Neural progenitor cell (in vitro differentiated cells): ENCODE measurements around the gene PLEKHG1. TPM values are rescaled to one million over a fixed set of nuclear protein-coding genes. Genes with fewer than 3 reads are reported as not detected.

Experiments
- DNase-seq: peaks from one replicate; pipeline ENCODE4 v3.0.0-alpha.2; 2016; ENCODE audit warnings: low spot score
- H2AFZ ChIP-seq: fragments of 200-600 bp; sonication (generic); replicated peaks from 2 replicates; pipeline ENCODE4 v1.6.1; 2016; ENCODE audit warnings: antibody characterized with exemption
- H3F3A ChIP-seq: fragments of 200-600 bp; sonication (generic); 2 replicates; pipeline ENCODE4 v1.6.1; 2016; ENCODE audit warnings: antibody characterized with exemption, low read depth
- H3K27ac ChIP-seq: fragments of 200-600 bp; sonication (generic); 2 replicates; pipeline ENCODE4 v1.5.1; 2016; ENCODE audit warnings: mild to moderate bottlenecking
- H3K27me3 ChIP-seq: fragments of 200-600 bp; sonication (generic); 2 replicates; pipeline ENCODE4 v1.6.1; 2016; ENCODE audit warnings: mild to moderate bottlenecking, moderate library complexity
- H3K36me3 ChIP-seq: fragments of 200-600 bp; sonication (generic); 2 replicates; pipeline ENCODE4 v1.5.1; 2016
- H3K4me1 ChIP-seq: fragments of 200-600 bp; sonication (generic); 2 replicates; pipeline ENCODE4 v1.6.1; 2016; ENCODE audit warnings: mixed run types
- H3K4me2 ChIP-seq: fragments of 200-600 bp; sonication (generic); 2 replicates; pipeline ENCODE4 v1.6.1; 2016
- H3K4me3 ChIP-seq: fragments of 200-600 bp; sonication (generic); 2 replicates; pipeline ENCODE4 v1.5.1; 2016
- H3K79me2 ChIP-seq: fragments of 200-600 bp; sonication (generic); 2 replicates; pipeline ENCODE4 v1.6.1; 2016; ENCODE audit warnings: low read depth
- H3K9ac ChIP-seq: fragments of 200-600 bp; sonication (generic); 2 replicates; pipeline ENCODE4 v1.6.1; 2016
- H3K9me3 ChIP-seq: fragments of 200-600 bp; sonication (generic); 2 replicates; pipeline ENCODE4 v1.5.1; 2016; ENCODE audit warnings: low read depth
- H4K20me1 ChIP-seq: fragments of 200-600 bp; sonication (generic); 2 replicates; pipeline ENCODE4 v1.6.1; 2016; ENCODE audit warnings: low read depth
- H3K27ac Mint-ChIP-seq: 3 replicates; pipeline ENCODE4 v1.8.0; 2021; ENCODE audit warnings: mixed read lengths
- H3K27me3 Mint-ChIP-seq: 2 replicates; pipeline ENCODE4 v1.8.0; 2022; ENCODE audit warnings: low read depth, mild to moderate bottlenecking, inconsistent platforms, moderate library complexity, mixed read lengths; ENCODE audit not compliant: insufficient read depth
- H3K36me3 Mint-ChIP-seq: 3 replicates; pipeline ENCODE4 v1.8.0; 2021; ENCODE audit warnings: mixed read lengths
- H3K4me1 Mint-ChIP-seq: 3 replicates; pipeline ENCODE4 v1.8.0; 2021; ENCODE audit warnings: mixed read lengths
- H3K4me3 Mint-ChIP-seq: 3 replicates; pipeline ENCODE4 v1.8.0; 2021; ENCODE audit warnings: mild to moderate bottlenecking, moderate library complexity, mixed read lengths
- H3K9me3 Mint-ChIP-seq: 3 replicates; pipeline ENCODE4 v1.8.0; 2020; ENCODE audit warnings: mixed read lengths
- EZH2 ChIP-seq: fragments of 200-600 bp; sonication (generic); IDR thresholded peaks from 2 replicates; pipeline ENCODE4 v1.6.1; 2017; ENCODE audit warnings: antibody characterized with exemption, mild to moderate bottlenecking, moderate library complexity
- EZH2phosphoT487 ChIP-seq: fragments of 200-600 bp; sonication (generic); IDR thresholded peaks from 2 replicates; pipeline ENCODE4 v1.6.1; 2017; ENCODE audit warnings: antibody characterized with exemption
- total RNA-seq: library from RNA; depleted of rRNA; stranded (reverse); fragments of >200 nt; gene quantifications from 2 replicates; pipeline ENCODE4 v1.2.3, GENCODE V29; 2015; ENCODE audit warnings: low replicate concordance
- TF ChIP-seq, protein P1 (sequence below): fragments of 200-600 bp; sonication (generic); IDR thresholded peaks from 2 replicates; pipeline ENCODE4 v1.5.1; 2017; ENCODE audit warnings: antibody characterized with exemption, mild to moderate bottlenecking

PLEKHG1 gene
- total RNA-seq, 1 donor from 2014 or later: 4.7 TPM

GRCh38 chr6:150631984-150632642 is 32.4 kb downstream of the PLEKHG1 start:
- H3K4me1 ChIP-seq: no peaks in the 10 kb centered on the region
- DNase-seq: no peak
- TF ChIP-seq, protein P1, sequence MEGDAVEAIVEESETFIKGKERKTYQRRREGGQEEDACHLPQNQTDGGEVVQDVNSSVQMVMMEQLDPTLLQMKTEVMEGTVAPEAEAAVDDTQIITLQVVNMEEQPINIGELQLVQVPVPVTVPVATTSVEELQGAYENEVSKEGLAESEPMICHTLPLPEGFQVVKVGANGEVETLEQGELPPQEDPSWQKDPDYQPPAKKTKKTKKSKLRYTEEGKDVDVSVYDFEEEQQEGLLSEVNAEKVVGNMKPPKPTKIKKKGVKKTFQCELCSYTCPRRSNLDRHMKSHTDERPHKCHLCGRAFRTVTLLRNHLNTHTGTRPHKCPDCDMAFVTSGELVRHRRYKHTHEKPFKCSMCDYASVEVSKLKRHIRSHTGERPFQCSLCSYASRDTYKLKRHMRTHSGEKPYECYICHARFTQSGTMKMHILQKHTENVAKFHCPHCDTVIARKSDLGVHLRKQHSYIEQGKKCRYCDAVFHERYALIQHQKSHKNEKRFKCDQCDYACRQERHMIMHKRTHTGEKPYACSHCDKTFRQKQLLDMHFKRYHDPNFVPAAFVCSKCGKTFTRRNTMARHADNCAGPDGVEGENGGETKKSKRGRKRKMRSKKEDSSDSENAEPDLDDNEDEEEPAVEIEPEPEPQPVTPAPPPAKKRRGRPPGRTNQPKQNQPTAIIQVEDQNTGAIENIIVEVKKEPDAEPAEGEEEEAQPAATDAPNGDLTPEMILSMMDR: no peak
- TF ChIP-seq EZH2phosphoT487 (no peak), EZH2 (no peak)
- no peaks in the 10 kb centered on the region for H3K9me3 Mint-ChIP-seq
- H3K27me3 Mint-ChIP-seq: peaks cover 2% of the 10 kb centered on the region
- H3K27me3 ChIP-seq: no peaks in the 10 kb centered on the region
- H3K9me3 ChIP-seq: no peaks in the 10 kb centered on the region
- H3F3A ChIP-seq: no peaks in the 10 kb centered on the region
- peaks cover 24% of the 10 kb centered on the region for H3K4me1 Mint-ChIP-seq
- H3K36me3 Mint-ChIP-seq: peaks cover 14% of the 10 kb centered on the region
- H3K4me2 ChIP-seq: no peak overlapping the region
- H2AFZ ChIP-seq: no peak overlapping the region
- no peaks in the 10 kb centered on the region for H3K79me2 ChIP-seq
- no peak overlapping the region for H3K9ac ChIP-seq
- no peak overlapping the region for H3K4me3 ChIP-seq
- no peaks in the 10 kb centered on the region for H4K20me1 ChIP-seq
- no peaks in the 10 kb centered on the region for H3K36me3 ChIP-seq
- no peak overlapping the region for H3K27ac Mint-ChIP-seq
- H3K27ac ChIP-seq: no peak overlapping the region
- no peak overlapping the region for H3K4me3 Mint-ChIP-seq

DNA sequence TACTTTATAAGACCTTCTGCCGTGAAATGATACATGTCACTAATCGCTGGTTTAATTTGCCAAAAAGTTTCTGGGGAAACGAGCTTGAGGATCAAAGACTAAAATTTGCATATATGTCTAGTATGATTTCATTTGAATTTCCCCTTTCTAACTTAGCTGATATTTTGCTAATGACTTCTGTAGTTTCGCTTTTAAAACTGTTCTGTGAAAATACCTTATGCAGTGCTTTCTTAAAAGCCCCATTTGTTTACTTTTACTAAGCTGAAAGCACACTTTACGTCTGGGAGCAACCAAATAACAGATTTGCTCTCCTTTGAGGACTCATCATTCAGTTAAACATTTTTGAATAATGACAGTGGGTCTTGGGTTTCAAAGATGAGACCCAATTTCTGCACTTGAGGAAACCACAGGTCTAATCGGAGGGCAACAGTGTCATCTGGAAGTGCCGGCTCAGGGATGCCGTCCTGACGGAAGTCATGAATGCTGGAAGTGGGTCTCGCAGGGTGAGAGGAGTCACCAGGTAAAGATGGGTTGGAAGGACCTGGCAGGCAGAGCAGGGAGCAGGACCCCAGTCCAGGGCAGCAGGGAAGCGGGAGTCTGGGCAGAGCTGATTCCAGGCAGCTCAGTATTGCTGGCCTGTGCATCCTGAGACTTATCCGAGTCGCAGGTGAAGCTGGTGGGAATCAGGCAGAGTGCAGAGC is 33.2 kb downstream of the PLEKHG1 start:
- no peak overlapping the region for H3K4me3 ChIP-seq
- no peaks in the 10 kb centered on the region for H4K20me1 ChIP-seq
- Mint-ChIP-seq H3K36me3 (peaks cover 14% of the 10 kb centered on the region), H3K4me1 (peaks cover 30% of the 10 kb centered on the region), H3K27me3 (peaks cover 2% of the 10 kb centered on the region), H3K27ac (peak overlapping the region; percentile 26), H3K9me3 (no peaks in the 10 kb centered on the region), H3K4me3 (no peak overlapping the region)
- H2AFZ ChIP-seq: no peak overlapping the region
- H3K4me2 ChIP-seq: no peak overlapping the region
- no peaks in the 10 kb centered on the region for H3K4me1 ChIP-seq
- TF ChIP-seq, protein P1: no peak
- TF ChIP-seq EZH2phosphoT487: no peak
- TF ChIP-seq EZH2: no peak
- no peaks in the 10 kb centered on the region for H3K27me3 ChIP-seq
- DNase-seq: no peak
- H3K9me3 ChIP-seq: no peaks in the 10 kb centered on the region
- no peaks in the 10 kb centered on the region for H3F3A ChIP-seq
- no peaks in the 10 kb centered on the region for H3K79me2 ChIP-seq
- no peaks in the 10 kb centered on the region for H3K36me3 ChIP-seq
- no peak overlapping the region for H3K9ac ChIP-seq
- H3K27ac ChIP-seq: no peak overlapping the region

DNA sequence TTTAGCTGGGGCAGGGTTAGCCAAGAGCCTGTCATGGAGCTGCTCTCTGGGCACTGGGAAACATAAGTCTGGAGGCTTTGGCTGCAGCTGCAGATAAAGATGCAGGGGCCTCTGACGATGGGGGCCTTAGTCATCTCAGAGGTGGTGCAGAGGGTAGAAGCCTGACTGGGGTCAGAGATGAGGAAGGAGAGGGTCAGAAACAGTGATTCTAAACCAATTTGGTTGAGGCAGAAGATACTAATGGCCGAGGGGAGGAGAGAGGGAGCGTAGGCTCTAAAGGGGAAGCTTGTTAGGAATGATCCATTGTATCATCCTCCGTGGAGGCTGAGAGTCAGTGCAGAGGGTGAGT is 33.8 kb downstream of the PLEKHG1 start:
- H3F3A ChIP-seq: no peaks in the 10 kb centered on the region
- H3K36me3 ChIP-seq: no peaks in the 10 kb centered on the region
- no peaks in the 10 kb centered on the region for H4K20me1 ChIP-seq
- H3K4me2 ChIP-seq: no peak overlapping the region
- peaks cover 35% of the 10 kb centered on the region for H3K4me1 Mint-ChIP-seq
- H3K9me3 Mint-ChIP-seq: no peaks in the 10 kb centered on the region
- H3K4me1 ChIP-seq: no peaks in the 10 kb centered on the region
- no peak for DNase-seq
- peaks cover 14% of the 10 kb centered on the region for H3K36me3 Mint-ChIP-seq
- peak overlapping the region; percentile 26 for H3K27ac Mint-ChIP-seq
- H2AFZ ChIP-seq: no peak overlapping the region
- H3K27ac ChIP-seq: no peak overlapping the region
- H3K79me2 ChIP-seq: no peaks in the 10 kb centered on the region
- TF ChIP-seq EZH2 (no peak), EZH2phosphoT487 (no peak)
- TF ChIP-seq, protein P1: no peak
- no peak overlapping the region for H3K9ac ChIP-seq
- H3K27me3 Mint-ChIP-seq: peaks cover 2% of the 10 kb centered on the region
- H3K9me3 ChIP-seq: no peaks in the 10 kb centered on the region
- H3K27me3 ChIP-seq: no peaks in the 10 kb centered on the region
- H3K4me3 Mint-ChIP-seq: no peak overlapping the region
- no peak overlapping the region for H3K4me3 ChIP-seq
